Activated CD8-positive, alpha-beta T cell treated with anti-CD3 and anti-CD28 coated beads for 36 hours (primary cell): ENCODE data around the gene TNIK. TPM values are rescaled to one million over a fixed set of nuclear protein-coding genes. Genes with fewer than 3 reads are reported as not detected.

Experiments used
- ATAC-seq: fragments of 200-7000 bp; cut with Tn5 transposase; one replicate; pipeline ENCODE4 v1.10.0; 2021; ENCODE audit warnings: mild to moderate bottlenecking, moderate library complexity
- CTCF ChIA-PET: fragments of 350-600 bp; sonication (Branson Sonifier 250); formaldehyde crosslinking; loops from one replicate; lab custom pipeline; 2021; ENCODE audit warnings: antibody characterized with exemption; lab: Charles Lee
- POLR2A ChIA-PET: fragments of 350-600 bp; sonication (Branson Sonifier 250); formaldehyde crosslinking; loops from one replicate; lab custom pipeline; 2021; ENCODE audit warnings: antibody characterized with exemption; lab: Charles Lee
- DNase-seq: peaks from one replicate; pipeline ENCODE4 v3.0.0-alpha.2; 2020
- H3K27ac Mint-ChIP-seq: one replicate; pipeline ENCODE4 v1.8.0; 2021; ENCODE audit warnings: mild to moderate bottlenecking, mixed read lengths
- H3K27me3 Mint-ChIP-seq: one replicate; pipeline ENCODE4 v1.8.0; 2021; ENCODE audit warnings: mixed read lengths
- H3K36me3 Mint-ChIP-seq: one replicate; pipeline ENCODE4 v1.8.0; 2021; ENCODE audit warnings: low read depth, mixed read lengths
- H3K4me1 Mint-ChIP-seq: one replicate; pipeline ENCODE4 v1.8.0; 2021; ENCODE audit warnings: low read depth, mixed read lengths
- H3K4me3 Mint-ChIP-seq: one replicate; pipeline ENCODE4 v1.8.0; 2021; ENCODE audit warnings: mild to moderate bottlenecking, moderate library complexity, mixed read lengths
- H3K9me3 Mint-ChIP-seq: one replicate; pipeline ENCODE4 v1.8.0; 2021; ENCODE audit warnings: mixed read lengths
- intact Hi-C: fragments of 100-400 bp; cut with micrococcal nuclease; formaldehyde crosslinking; loops from one replicate; pipeline ENCODE4 v1.10.0; 2022
- total RNA-seq, 2 experiments: library from RNA; stranded (reverse); gene quantifications; one replicate each; pipeline ENCODE4 v1.2.3, GENCODE V29; 2021
- TF ChIP-seq, protein P1 (sequence below): fragments of 200-600 bp; IDR thresholded peaks from one replicate; pipeline ENCODE4 v1.8.0; 2022; ENCODE audit warnings: antibody characterized with exemption, mild to moderate bottlenecking

TNIK gene
- total RNA-seq, 2 experiments from 2014 or later: 25.1 to 28.8 TPM

DNA sequence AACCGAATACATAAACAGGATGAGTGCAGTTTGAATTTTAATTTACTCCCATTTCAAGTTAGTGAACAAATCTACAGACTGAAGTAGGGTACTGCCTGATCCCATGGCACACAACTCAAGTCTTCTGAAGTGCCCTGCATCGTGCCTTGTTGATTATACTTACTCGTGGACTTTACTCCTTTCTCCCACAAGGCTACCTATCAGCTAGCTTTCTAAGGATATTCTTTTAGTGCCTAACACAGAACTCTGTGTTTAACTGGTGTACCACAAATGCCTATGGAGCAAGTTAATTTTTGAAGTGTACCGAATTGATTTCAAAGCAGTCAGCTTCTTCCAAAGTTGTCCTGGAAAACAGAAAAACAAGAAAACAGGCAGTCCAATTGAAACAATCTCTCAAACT is 119.8 kb downstream of the TNIK start:
- ATAC-seq: no peak
- ChIA-PET CTCF (interaction anchor here (0.9 kb wide), 2 partner anchors 11 to 43 kb away, joined by 3 to 5 read pairs; no protein-coding TSS in a partner anchor), POLR2A (no interaction called here)
- no peak overlapping the region for H3K27ac Mint-ChIP-seq
- peaks cover 15% of the 10 kb centered on the region for H3K36me3 Mint-ChIP-seq
- H3K4me1 Mint-ChIP-seq: peaks cover 8% of the 10 kb centered on the region
- DNase-seq: no peak
- TF ChIP-seq, protein P1, sequence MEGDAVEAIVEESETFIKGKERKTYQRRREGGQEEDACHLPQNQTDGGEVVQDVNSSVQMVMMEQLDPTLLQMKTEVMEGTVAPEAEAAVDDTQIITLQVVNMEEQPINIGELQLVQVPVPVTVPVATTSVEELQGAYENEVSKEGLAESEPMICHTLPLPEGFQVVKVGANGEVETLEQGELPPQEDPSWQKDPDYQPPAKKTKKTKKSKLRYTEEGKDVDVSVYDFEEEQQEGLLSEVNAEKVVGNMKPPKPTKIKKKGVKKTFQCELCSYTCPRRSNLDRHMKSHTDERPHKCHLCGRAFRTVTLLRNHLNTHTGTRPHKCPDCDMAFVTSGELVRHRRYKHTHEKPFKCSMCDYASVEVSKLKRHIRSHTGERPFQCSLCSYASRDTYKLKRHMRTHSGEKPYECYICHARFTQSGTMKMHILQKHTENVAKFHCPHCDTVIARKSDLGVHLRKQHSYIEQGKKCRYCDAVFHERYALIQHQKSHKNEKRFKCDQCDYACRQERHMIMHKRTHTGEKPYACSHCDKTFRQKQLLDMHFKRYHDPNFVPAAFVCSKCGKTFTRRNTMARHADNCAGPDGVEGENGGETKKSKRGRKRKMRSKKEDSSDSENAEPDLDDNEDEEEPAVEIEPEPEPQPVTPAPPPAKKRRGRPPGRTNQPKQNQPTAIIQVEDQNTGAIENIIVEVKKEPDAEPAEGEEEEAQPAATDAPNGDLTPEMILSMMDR: no peak
- intact Hi-C loops: no loop called here
- H3K9me3 Mint-ChIP-seq: peaks cover 9% of the 10 kb centered on the region
- H3K27me3 Mint-ChIP-seq: no peaks in the 10 kb centered on the region
- no peak overlapping the region for H3K4me3 Mint-ChIP-seq

- H3K4me3 Mint-ChIP-seq: no peak overlapping the region
- ATAC-seq (no peak), DNase-seq (no peak)
- H3K4me1 Mint-ChIP-seq: peaks cover 11% of the 10 kb centered on the region
- TF ChIP-seq, protein P1: no peak
- H3K27ac Mint-ChIP-seq: no peak overlapping the region
- ChIA-PET POLR2A (no interaction called here), CTCF (interaction anchor here (0.9 to 2.1 kb wide), 3 partner anchors 10 to 227 kb away, joined by 3 to 6 read pairs (median 4); no protein-coding TSS in a partner anchor)
- peaks cover 9% of the 10 kb centered on the region for H3K9me3 Mint-ChIP-seq
- intact Hi-C loops: no loop called here
- H3K27me3 Mint-ChIP-seq: no peaks in the 10 kb centered on the region
- peaks cover 15% of the 10 kb centered on the region for H3K36me3 Mint-ChIP-seq
Measured at GRCh38 chr3:171339598-171339997, 120.6 kb downstream of the TNIK start.

DNA sequence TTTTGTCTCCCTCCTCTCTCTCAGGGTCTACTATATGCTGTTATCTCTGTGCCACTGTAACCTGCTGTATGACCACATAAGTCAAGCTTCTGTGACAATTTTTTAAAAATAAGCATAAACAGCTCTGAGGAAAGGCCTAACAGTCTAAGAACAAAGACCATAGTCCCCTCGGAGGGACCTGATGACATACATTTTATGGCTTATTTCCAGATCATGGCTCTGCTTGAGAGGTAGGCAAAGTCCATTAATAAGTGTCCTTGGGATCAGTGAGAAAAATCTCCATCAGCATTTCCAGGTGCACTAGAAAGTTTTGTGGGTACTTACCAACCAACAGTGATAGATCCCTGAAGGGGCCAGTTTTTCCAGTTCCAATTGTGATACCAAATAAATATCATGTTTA is 123.8 kb downstream of the TNIK start:
- ChIA-PET CTCF (interaction anchor here (1.3 kb wide), 1 partner anchor 11 kb away, joined by 4 read pairs; no protein-coding TSS in a partner anchor), POLR2A (no interaction called here)
- H3K4me1 Mint-ChIP-seq: peaks cover 33% of the 10 kb centered on the region
- no peaks in the 10 kb centered on the region for H3K9me3 Mint-ChIP-seq
- no peaks in the 10 kb centered on the region for H3K27me3 Mint-ChIP-seq
- TF ChIP-seq, protein P1: no peak
- H3K36me3 Mint-ChIP-seq: peaks cover 6% of the 10 kb centered on the region
- intact Hi-C loops: no loop called here
- DNase-seq (no peak), ATAC-seq (no peak)
- H3K4me3 Mint-ChIP-seq: no peak overlapping the region
- H3K27ac Mint-ChIP-seq: no peak overlapping the region

- intact Hi-C loops: no loop called here
- Mint-ChIP-seq H3K4me3 (no peak overlapping the region), H3K4me1 (peaks cover 41% of the 10 kb centered on the region), H3K27me3 (no peaks in the 10 kb centered on the region), H3K27ac (no peak overlapping the region), H3K9me3 (no peaks in the 10 kb centered on the region), H3K36me3 (peaks cover 4% of the 10 kb centered on the region)
- TF ChIP-seq, protein P1: no peak
- ATAC-seq: no peak
- no peak for DNase-seq
- POLR2A ChIA-PET: interaction anchor here (0.9 kb wide), 1 partner anchor 193 kb away, joined by 4 read pairs; no protein-coding TSS in a partner anchor
- CTCF ChIA-PET: no interaction called here
Measured at GRCh38 chr3:171335559-171335958, 124.6 kb downstream of the TNIK start.

- H3K36me3 Mint-ChIP-seq: peaks cover 3% of the 10 kb centered on the region
- H3K4me3 Mint-ChIP-seq: no peak overlapping the region
- intact Hi-C loops: no loop called here
- DNase-seq (no peak), ATAC-seq (no peak)
- TF ChIP-seq, protein P1: no peak
- H3K27me3 Mint-ChIP-seq: no peaks in the 10 kb centered on the region
- no peak overlapping the region for H3K27ac Mint-ChIP-seq
- H3K4me1 Mint-ChIP-seq: peaks cover 51% of the 10 kb centered on the region
- H3K9me3 Mint-ChIP-seq: no peaks in the 10 kb centered on the region
- POLR2A ChIA-PET: no interaction called here
- CTCF ChIA-PET: interaction anchor here (1.2 kb wide), 1 partner anchor 127 kb away, joined by 3 read pairs; no protein-coding TSS in a partner anchor
Measured at GRCh38 chr3:171334465-171334811, 125.8 kb downstream of the TNIK start.
